ENCODE data around the gene INPP5A. TPM values are rescaled to one million over a fixed set of nuclear protein-coding genes. Genes with fewer than 3 reads are reported as not detected.

INPP5A gene
- total RNA-seq, 1 donor from 2014 or later: 45.2 TPM

DNA sequence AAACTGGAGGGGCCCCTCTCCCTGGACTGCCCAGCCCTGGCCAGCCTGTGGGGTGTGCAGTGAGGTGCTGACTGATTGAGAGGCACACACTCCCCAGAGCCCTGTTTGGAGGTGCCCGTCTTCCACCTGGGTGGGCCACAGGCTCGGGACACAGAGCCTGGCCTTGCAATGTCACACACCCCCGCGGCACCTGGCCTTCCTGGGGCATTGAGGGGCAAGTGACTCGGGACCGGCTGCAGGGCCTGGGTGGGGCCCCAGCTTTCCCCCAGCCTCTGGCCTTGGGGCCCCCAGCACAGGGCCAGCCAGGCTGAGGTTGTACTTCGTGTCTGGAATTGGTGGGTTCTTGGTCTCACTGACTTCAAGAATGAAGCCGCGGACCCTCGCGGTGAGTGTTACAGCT, 262.3 kb downstream of the INPP5A start:
- no peaks in the 10 kb centered on the region for H3K4me1 Mint-ChIP-seq (ENCODE audit: unreplicated experiment)
- H3K36me3 Mint-ChIP-seq (ENCODE audit: low read depth, unreplicated experiment): no peaks in the 10 kb centered on the region
- no peak for TF ChIP-seq CTCF (IDR thresholded peaks at IDR 0.05; ENCODE audit: unreplicated experiment)
- no peak overlapping the region for H3K27ac Mint-ChIP-seq (ENCODE audit: unreplicated experiment)
- H3K4me3 Mint-ChIP-seq (ENCODE audit: unreplicated experiment): no peak overlapping the region
- H3K27me3 Mint-ChIP-seq (ENCODE audit: unreplicated experiment): peaks cover 10% of the 10 kb centered on the region
- no peaks in the 10 kb centered on the region for H3K9me3 Mint-ChIP-seq (ENCODE audit: unreplicated experiment)
- no peak for DNase-seq (ENCODE audit: low spot score)

DNA sequence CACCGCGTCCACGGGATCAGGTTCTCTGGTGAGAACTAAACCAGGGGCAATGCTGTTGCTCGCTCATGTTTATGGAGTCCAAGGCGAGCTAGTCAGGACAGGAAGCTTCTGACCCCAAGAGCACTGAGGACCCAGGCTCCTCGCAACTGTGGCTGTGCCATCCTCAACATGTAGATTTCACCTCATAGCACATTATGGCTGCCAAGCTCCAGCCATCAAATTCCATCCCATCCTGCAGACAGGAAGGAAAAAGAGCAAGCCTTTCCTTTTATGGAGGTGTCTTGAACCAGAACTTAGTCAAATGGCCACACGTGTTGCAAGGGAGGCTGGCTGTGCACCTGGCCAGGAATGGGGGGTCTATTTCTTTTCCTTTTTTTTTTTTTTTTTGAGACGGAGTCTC, 264.5 kb downstream of the INPP5A start:
- Mint-ChIP-seq H3K9me3 (ENCODE audit: unreplicated experiment) (no peaks in the 10 kb centered on the region), H3K27me3 (ENCODE audit: unreplicated experiment) (peaks cover 10% of the 10 kb centered on the region), H3K4me1 (ENCODE audit: unreplicated experiment) (no peaks in the 10 kb centered on the region), H3K36me3 (ENCODE audit: low read depth, unreplicated experiment) (no peaks in the 10 kb centered on the region), H3K27ac (ENCODE audit: unreplicated experiment) (no peak overlapping the region), H3K4me3 (ENCODE audit: unreplicated experiment) (no peak overlapping the region)
- no peak for DNase-seq (ENCODE audit: low spot score)
- no peak for TF ChIP-seq CTCF (IDR thresholded peaks at IDR 0.05; ENCODE audit: unreplicated experiment)

DNA sequence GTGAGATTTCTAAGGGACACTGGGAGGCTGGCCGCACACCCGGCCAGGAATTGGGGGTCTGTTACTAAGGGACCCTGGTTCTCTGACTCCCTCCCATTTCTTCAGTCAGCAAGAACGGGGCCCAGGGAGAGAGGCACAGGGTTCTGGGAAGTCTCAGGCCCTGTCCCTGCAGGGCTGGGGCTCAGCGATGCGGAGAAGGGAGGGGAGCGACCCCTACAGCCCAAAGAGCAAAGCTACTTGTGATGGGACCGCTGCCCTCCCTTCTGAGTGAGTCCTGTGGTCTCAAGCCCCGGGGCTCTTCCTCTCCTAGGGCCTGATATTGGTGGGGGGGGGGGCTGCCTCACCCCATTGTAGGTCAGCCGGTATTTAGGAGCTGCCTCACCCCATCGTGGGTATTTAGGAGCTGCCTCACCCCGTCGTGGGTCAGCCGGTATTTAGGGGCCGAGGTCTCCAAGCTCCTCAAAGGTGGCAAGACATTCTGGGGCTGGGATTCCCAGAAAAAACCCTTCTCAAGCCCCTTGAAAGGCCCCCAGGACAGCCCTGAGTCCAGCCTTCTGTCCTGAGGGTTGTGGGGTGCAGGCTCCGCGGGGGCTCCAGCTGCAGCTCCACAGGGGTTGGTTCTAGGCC, 265.2 kb downstream of the INPP5A start:
- H3K4me1 Mint-ChIP-seq (ENCODE audit: unreplicated experiment): no peaks in the 10 kb centered on the region
- H3K27ac Mint-ChIP-seq (ENCODE audit: unreplicated experiment): no peak overlapping the region
- H3K4me3 Mint-ChIP-seq (ENCODE audit: unreplicated experiment): no peak overlapping the region
- H3K9me3 Mint-ChIP-seq (ENCODE audit: unreplicated experiment): no peaks in the 10 kb centered on the region
- DNase-seq (ENCODE audit: low spot score): no peak
- TF ChIP-seq CTCF (IDR thresholded peaks at IDR 0.05; ENCODE audit: unreplicated experiment): no peak
- peaks cover 10% of the 10 kb centered on the region for H3K27me3 Mint-ChIP-seq (ENCODE audit: unreplicated experiment)
- no peaks in the 10 kb centered on the region for H3K36me3 Mint-ChIP-seq (ENCODE audit: low read depth, unreplicated experiment)

DNA sequence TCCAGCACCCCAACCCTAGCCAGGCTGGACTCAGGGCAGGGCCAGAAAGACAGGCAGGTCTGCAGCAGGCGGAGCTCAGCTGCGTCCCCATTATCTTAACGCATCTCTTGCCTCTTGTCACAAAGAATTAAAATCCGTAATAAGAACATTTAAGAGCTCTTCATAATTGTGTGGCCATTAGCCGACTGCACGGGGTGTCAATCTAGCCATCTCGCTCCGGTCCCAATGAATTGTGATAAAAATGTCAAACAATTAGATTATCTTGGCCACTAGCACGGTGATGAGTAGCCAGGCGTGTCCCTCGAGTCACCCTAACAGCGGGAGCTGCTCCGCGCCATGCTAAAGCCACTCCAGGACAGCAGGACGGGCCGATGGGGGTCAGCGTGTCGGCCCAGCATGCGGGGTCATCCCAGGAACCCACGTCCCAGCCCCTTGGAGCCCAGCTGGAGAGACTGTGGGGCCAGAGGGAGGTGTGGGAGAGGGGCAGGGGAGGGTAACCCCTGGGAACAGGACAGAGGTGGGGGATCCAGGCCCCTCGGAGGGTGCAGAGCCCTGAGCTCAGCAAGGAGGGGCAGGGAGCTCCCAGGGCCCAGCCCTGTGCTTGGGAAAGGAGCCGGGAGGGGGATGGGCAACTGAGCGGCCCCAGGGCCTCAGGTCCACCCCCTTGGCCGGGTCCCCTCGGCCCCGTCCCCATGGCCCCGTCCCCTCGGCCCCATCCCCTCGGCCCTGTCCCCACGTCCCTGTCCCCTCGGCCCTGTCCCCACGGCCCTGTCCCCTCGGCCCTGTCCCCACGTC, 266.0 kb downstream of the INPP5A start:
- DNase-seq (ENCODE audit: low spot score): no peak
- Mint-ChIP-seq H3K27ac (ENCODE audit: unreplicated experiment) (no peak overlapping the region), H3K9me3 (ENCODE audit: unreplicated experiment) (no peaks in the 10 kb centered on the region), H3K36me3 (ENCODE audit: low read depth, unreplicated experiment) (no peaks in the 10 kb centered on the region), H3K4me3 (ENCODE audit: unreplicated experiment) (no peak overlapping the region), H3K4me1 (ENCODE audit: unreplicated experiment) (no peaks in the 10 kb centered on the region), H3K27me3 (ENCODE audit: unreplicated experiment) (peaks cover 6% of the 10 kb centered on the region)
- TF ChIP-seq CTCF (IDR thresholded peaks at IDR 0.05; ENCODE audit: unreplicated experiment): no peak

GRCh38 chr10:132804287-132804686, 266.7 kb downstream of the INPP5A start:
- H3K4me1 Mint-ChIP-seq (ENCODE audit: unreplicated experiment): no peaks in the 10 kb centered on the region
- DNase-seq (ENCODE audit: low spot score): no peak
- peaks cover 7% of the 10 kb centered on the region for H3K27me3 Mint-ChIP-seq (ENCODE audit: unreplicated experiment)
- H3K9me3 Mint-ChIP-seq (ENCODE audit: unreplicated experiment): no peaks in the 10 kb centered on the region
- H3K36me3 Mint-ChIP-seq (ENCODE audit: low read depth, unreplicated experiment): no peaks in the 10 kb centered on the region
- no peak overlapping the region for H3K4me3 Mint-ChIP-seq (ENCODE audit: unreplicated experiment)
- no peak for TF ChIP-seq CTCF (IDR thresholded peaks at IDR 0.05; ENCODE audit: unreplicated experiment)
- H3K27ac Mint-ChIP-seq (ENCODE audit: unreplicated experiment): no peak overlapping the region

Data from endothelial cell (in vitro differentiated cells).